Neural cell (in vitro differentiated cells): ENCODE data around the gene TF. TPM values are rescaled to one million over a fixed set of nuclear protein-coding genes. Genes with fewer than 3 reads are reported as not detected.

Experiments used
- H2AFZ ChIP-seq: fragments of 200-600, 300-800 bp; sonication (generic), shearing (Covaris generic); 2 replicates; pipeline ENCODE4 v1.6.0; 2014; ENCODE audit warnings: low read depth, mild to moderate bottlenecking, antibody characterized with exemption, low read length, moderate library complexity
- H3F3A ChIP-seq: fragments of 200-600 bp; shearing (Covaris generic); 2 replicates; pipeline ENCODE4 v1.6.1; 2016; ENCODE audit warnings: mild to moderate bottlenecking, moderate library complexity, mixed read lengths, antibody characterized with exemption, low read length; ENCODE audit not compliant: insufficient read depth, poor library complexity, severe bottlenecking
- H3K27ac ChIP-seq: fragments of 200-600, 300-800 bp; sonication (generic), shearing (Covaris generic); 2 replicates; pipeline ENCODE4 v1.5.1; 2014; ENCODE audit warnings: mild to moderate bottlenecking, low read length, moderate library complexity
- H3K27me3 ChIP-seq: fragments of 300-800, 200-600 bp; sonication (generic), shearing (Covaris generic); 2 replicates; pipeline ENCODE4 v1.6.0; 2014; ENCODE audit warnings: mild to moderate bottlenecking, low read depth, low read length, moderate library complexity; ENCODE audit not compliant: insufficient read depth
- H3K36me3 ChIP-seq: fragments of 300-800, 200-600 bp; sonication (generic), shearing (Covaris generic); 2 replicates; pipeline ENCODE4 v1.5.1; 2014; ENCODE audit warnings: mild to moderate bottlenecking, antibody characterized with exemption, low read length, moderate library complexity; ENCODE audit not compliant: insufficient read depth
- H3K4me2 ChIP-seq: fragments of 300-800, 200-600 bp; sonication (generic), shearing (Covaris generic); 2 replicates; pipeline ENCODE4 v1.6.0; 2014; ENCODE audit warnings: mild to moderate bottlenecking, low read length
- H3K4me3 ChIP-seq: fragments of 300-800, 200-600 bp; sonication (generic), shearing (Covaris generic); 2 replicates; pipeline ENCODE4 v1.5.1; 2014; ENCODE audit warnings: mild to moderate bottlenecking, low read length, moderate library complexity
- H3K79me2 ChIP-seq: fragments of 200-600 bp; shearing (Covaris generic); replicated peaks from 2 replicates; pipeline ENCODE4 v1.6.0; 2014; ENCODE audit warnings: mild to moderate bottlenecking, low read length, moderate library complexity; ENCODE audit not compliant: insufficient read depth
- H3K9ac ChIP-seq: fragments of 300-800, 200-600 bp; sonication (generic), shearing (Covaris generic); 2 replicates; pipeline ENCODE4 v1.6.1; 2016; ENCODE audit warnings: mild to moderate bottlenecking, low read length, mixed read lengths
- H3K9me2 ChIP-seq: fragments of 200-600 bp; shearing (Covaris generic); 2 replicates; pipeline ENCODE4 v1.6.1; 2016; ENCODE audit warnings: mild to moderate bottlenecking, low read length, mixed read lengths; ENCODE audit not compliant: insufficient read depth
- H3K9me3 ChIP-seq: fragments of 200-600, 300-800 bp; sonication (generic), shearing (Covaris generic); 2 replicates; pipeline ENCODE4 v1.6.1; 2016; ENCODE audit warnings: mild to moderate bottlenecking, mixed run types, low read length, moderate library complexity, mixed read lengths
- H4K20me1 ChIP-seq: fragments of 200-600 bp; shearing (Covaris generic); 2 replicates; pipeline ENCODE4 v1.6.1; 2016; ENCODE audit warnings: mild to moderate bottlenecking, mixed run types; ENCODE audit not compliant: insufficient read depth
- EP300 ChIP-seq: fragments of 450-650 bp; conservative IDR thresholded peaks from 2 replicates; pipeline ENCODE4 v1.6.1; 2014; ENCODE audit warnings: antibody characterized with exemption, mild to moderate bottlenecking, moderate library complexity; ENCODE audit not compliant: poor library complexity, severe bottlenecking
- EZH2 ChIP-seq: fragments of 200-600, 300-800 bp; shearing (Covaris generic), sonication (generic); IDR thresholded peaks from 2 replicates; pipeline ENCODE4 v1.6.1; 2014; ENCODE audit warnings: antibody characterized with exemption, low read length, borderline replicate concordance, mild to moderate bottlenecking; ENCODE audit not compliant: insufficient read depth, poor library complexity, severe bottlenecking
- MXI1 ChIP-seq: fragments of 450-650 bp; conservative IDR thresholded peaks from 2 replicates; pipeline ENCODE4 v1.6.1; 2014; ENCODE audit warnings: antibody characterized with exemption, mild to moderate bottlenecking; ENCODE audit not compliant: poor library complexity, severe bottlenecking
- POLR2AphosphoS5 ChIP-seq: IDR thresholded peaks from 2 replicates; pipeline ENCODE4 v1.6.1; 2012
- RAD21 ChIP-seq: fragments of 450-650 bp; conservative IDR thresholded peaks from 2 replicates; pipeline ENCODE4 v1.6.1; 2014; ENCODE audit warnings: antibody characterized with exemption, mild to moderate bottlenecking, moderate library complexity
- SMC3 ChIP-seq: fragments of 450-650 bp; conservative IDR thresholded peaks from 2 replicates; pipeline ENCODE4 v1.6.1; 2014; ENCODE audit warnings: antibody characterized with exemption, mild to moderate bottlenecking, moderate library complexity; ENCODE audit not compliant: poor library complexity
- TAF1 ChIP-seq: IDR thresholded peaks from 2 replicates; pipeline ENCODE4 v1.6.1; 2012; ENCODE audit warnings: low read depth
- polyA plus RNA-seq: library from polyadenylated mRNA; depleted of rRNA; stranded (reverse); fragments of >200 nt; gene quantifications from 2 replicates; pipeline ENCODE4 v1.2.3, GENCODE V29; 2014
- TF ChIP-seq, protein P1 (sequence below): fragments of 450-650 bp; IDR thresholded peaks from 2 replicates; pipeline ENCODE4 v1.5.1; 2014; ENCODE audit warnings: antibody characterized with exemption, mild to moderate bottlenecking, moderate library complexity; ENCODE audit not compliant: poor library complexity, severe bottlenecking
- TF ChIP-seq, protein P2 (sequence below): IDR thresholded peaks from 2 replicates; pipeline ENCODE4 v1.6.1; 2012; ENCODE audit warnings: borderline replicate concordance

The TF gene
- polyA plus RNA-seq, 1 donor from 2014 or later, result 1.4 TPM

DNA sequence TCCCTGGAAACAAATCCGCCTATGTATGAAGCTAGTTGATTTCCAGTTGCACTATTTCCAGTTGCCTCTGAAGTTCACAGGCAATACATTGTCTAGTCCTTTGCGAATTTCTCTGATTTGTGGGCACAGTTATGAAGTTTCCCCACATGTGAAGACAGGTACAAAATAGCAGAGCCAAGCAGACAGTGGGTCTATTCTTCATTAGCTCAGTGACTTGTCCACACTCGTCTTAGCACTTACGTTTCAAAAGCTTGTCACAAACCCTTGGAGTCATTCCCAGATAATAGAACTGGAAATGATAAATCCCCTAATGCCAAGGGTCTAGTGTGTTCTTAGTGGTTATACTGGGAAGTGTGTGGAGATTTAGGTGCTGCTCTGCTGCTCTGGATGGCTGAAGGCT lies 73.9 kb downstream of the TF start:
- peaks cover 22% of the 10 kb centered on the region for H3K36me3 ChIP-seq
- H3K9ac ChIP-seq, result no peak overlapping the region
- no peaks in the 10 kb centered on the region for H3F3A ChIP-seq
- H3K4me3 ChIP-seq, result no peak overlapping the region
- H3K9me2 ChIP-seq, result no peaks in the 10 kb centered on the region
- no peaks in the 10 kb centered on the region for H3K9me3 ChIP-seq
- H4K20me1 ChIP-seq, result no peaks in the 10 kb centered on the region
- no peak overlapping the region for H2AFZ ChIP-seq
- no peak for TF ChIP-seq POLR2AphosphoS5
- TF ChIP-seq, protein P1, sequence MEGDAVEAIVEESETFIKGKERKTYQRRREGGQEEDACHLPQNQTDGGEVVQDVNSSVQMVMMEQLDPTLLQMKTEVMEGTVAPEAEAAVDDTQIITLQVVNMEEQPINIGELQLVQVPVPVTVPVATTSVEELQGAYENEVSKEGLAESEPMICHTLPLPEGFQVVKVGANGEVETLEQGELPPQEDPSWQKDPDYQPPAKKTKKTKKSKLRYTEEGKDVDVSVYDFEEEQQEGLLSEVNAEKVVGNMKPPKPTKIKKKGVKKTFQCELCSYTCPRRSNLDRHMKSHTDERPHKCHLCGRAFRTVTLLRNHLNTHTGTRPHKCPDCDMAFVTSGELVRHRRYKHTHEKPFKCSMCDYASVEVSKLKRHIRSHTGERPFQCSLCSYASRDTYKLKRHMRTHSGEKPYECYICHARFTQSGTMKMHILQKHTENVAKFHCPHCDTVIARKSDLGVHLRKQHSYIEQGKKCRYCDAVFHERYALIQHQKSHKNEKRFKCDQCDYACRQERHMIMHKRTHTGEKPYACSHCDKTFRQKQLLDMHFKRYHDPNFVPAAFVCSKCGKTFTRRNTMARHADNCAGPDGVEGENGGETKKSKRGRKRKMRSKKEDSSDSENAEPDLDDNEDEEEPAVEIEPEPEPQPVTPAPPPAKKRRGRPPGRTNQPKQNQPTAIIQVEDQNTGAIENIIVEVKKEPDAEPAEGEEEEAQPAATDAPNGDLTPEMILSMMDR, result no peak
- TF ChIP-seq, protein P2, sequence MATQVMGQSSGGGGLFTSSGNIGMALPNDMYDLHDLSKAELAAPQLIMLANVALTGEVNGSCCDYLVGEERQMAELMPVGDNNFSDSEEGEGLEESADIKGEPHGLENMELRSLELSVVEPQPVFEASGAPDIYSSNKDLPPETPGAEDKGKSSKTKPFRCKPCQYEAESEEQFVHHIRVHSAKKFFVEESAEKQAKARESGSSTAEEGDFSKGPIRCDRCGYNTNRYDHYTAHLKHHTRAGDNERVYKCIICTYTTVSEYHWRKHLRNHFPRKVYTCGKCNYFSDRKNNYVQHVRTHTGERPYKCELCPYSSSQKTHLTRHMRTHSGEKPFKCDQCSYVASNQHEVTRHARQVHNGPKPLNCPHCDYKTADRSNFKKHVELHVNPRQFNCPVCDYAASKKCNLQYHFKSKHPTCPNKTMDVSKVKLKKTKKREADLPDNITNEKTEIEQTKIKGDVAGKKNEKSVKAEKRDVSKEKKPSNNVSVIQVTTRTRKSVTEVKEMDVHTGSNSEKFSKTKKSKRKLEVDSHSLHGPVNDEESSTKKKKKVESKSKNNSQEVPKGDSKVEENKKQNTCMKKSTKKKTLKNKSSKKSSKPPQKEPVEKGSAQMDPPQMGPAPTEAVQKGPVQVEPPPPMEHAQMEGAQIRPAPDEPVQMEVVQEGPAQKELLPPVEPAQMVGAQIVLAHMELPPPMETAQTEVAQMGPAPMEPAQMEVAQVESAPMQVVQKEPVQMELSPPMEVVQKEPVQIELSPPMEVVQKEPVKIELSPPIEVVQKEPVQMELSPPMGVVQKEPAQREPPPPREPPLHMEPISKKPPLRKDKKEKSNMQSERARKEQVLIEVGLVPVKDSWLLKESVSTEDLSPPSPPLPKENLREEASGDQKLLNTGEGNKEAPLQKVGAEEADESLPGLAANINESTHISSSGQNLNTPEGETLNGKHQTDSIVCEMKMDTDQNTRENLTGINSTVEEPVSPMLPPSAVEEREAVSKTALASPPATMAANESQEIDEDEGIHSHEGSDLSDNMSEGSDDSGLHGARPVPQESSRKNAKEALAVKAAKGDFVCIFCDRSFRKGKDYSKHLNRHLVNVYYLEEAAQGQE, result no peak
- TF ChIP-seq RAD21, result no peak
- no peak for TF ChIP-seq SMC3
- TF ChIP-seq EP300, result no peak
- TF ChIP-seq EZH2, result no peak
- no peak for TF ChIP-seq MXI1
- TF ChIP-seq TAF1, result no peak
- H3K27me3 ChIP-seq, result no peaks in the 10 kb centered on the region
- no peak overlapping the region for H3K27ac ChIP-seq
- no peak overlapping the region for H3K4me2 ChIP-seq
- no peaks in the 10 kb centered on the region for H3K79me2 ChIP-seq

DNA sequence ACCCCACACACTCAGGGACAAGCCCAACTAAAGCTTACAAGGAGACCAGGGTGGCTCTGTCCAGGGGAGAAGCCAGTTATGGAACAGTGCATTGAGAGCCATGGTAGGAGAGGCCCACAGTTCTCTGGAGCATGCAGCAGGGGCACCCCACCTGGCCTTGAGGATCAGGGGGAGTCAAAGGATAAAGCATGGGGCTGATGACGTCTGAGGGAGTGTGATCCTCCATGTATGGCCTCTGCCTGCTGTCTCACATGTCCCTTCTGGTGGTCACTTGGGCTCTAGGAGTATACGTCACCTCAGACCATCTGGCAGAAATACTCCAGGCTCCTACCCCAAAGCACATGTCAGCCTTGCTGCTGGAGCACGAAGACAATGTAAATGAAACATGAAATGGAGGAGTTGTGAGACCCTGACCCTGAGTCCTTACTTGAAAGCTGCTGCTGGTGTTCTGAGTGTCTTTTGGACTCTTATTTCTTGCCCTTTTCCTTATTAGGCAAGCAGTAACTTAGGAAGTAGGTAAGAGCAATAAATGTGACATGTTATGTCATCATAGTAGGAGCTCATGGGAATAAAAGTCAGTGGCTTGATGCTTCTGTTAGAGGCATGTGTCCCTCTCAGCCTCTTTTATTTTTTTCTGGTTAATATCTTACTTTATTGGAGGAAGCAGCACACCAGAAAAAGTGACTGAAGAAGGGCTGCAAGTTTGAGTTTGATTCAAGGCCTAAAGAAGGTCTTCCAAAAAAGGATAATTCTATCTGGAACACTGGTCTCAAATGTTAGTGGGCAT lies 74.9 kb downstream of the TF start:
- Histone ChIP-seq H3K9ac (no peak overlapping the region), H3K79me2 (no peaks in the 10 kb centered on the region), H3K27ac (no peak overlapping the region), H3K27me3 (no peaks in the 10 kb centered on the region), H2AFZ (no peak overlapping the region), H3K4me2 (no peak overlapping the region), H3K36me3 (peaks cover 20% of the 10 kb centered on the region), H3K9me2 (no peaks in the 10 kb centered on the region), H3K9me3 (no peaks in the 10 kb centered on the region), H3K4me3 (no peak overlapping the region), H4K20me1 (no peaks in the 10 kb centered on the region), H3F3A (no peaks in the 10 kb centered on the region)
- TF ChIP-seq MXI1 (no peak), EZH2 (no peak), POLR2AphosphoS5 (no peak), SMC3 (no peak), TAF1 (no peak), RAD21 (no peak), EP300 (no peak)
- TF ChIP-seq, protein P2, result no peak
- TF ChIP-seq, protein P1, result no peak
